Activated CD4-positive, alpha-beta T cell treated with anti-CD3 and anti-CD28 coated beads, Interleukin-2, amount 50 U/mL, for 48 hours (primary cell): Measurements from ENCODE around the gene CLEC1B.
"Not testable (repeated sequence)": the region's sequence is repeated elsewhere in the genome, so short reads cannot be mapped to it uniquely, and the experiment has no call there.

ENCODE experiments used
- DNase-seq, 2 experiments: peaks; one replicate each; pipeline ENCODE4 v3.0.0-alpha.2; 2020

Gene CLEC1B

GRCh38 chr12:9973949-9974348 is 25.0 kb downstream of the CLEC1B start:
- DNase-seq: no peak

- DNase-seq: no peak
Observed at GRCh38 chr12:9971181-9971580, 27.7 kb downstream of the CLEC1B start, which contains the start of gene CLEC12A. CLEC12A (plus strand) TSS chr12:9971409; CDS start chr12:9971597, 188 bp downstream.

GRCh38 chr12:9969673-9970072 is 29.2 kb downstream of the CLEC1B start:
- DNase-seq: no peak

GRCh38 chr12:9961901-9962300 is 37.0 kb downstream of the CLEC1B start:
- no peak for DNase-seq

GRCh38 chr12:9961106-9961505 is 37.8 kb downstream of the CLEC1B start:
- DNase-seq: no peak

GRCh38 chr12:9960590-9960989 is 38.3 kb downstream of the CLEC1B start:
- no peak for DNase-seq

GRCh38 chr12:9957834-9958233 is 41.1 kb downstream of the CLEC1B start:
- no peak for DNase-seq

- DNase-seq: not testable (repeated sequence)
Observed at GRCh38 chr12:9952954-9953729, 45.8 kb downstream of the CLEC1B start.

GRCh38 chr12:9951026-9951675 is 47.8 kb downstream of the CLEC1B start:
- peak; percentile 20 to 33 for DNase-seq

- DNase-seq: no peak
Observed at GRCh38 chr12:9948606-9949296, 50.2 kb downstream of the CLEC1B start.

- no peak for DNase-seq
Observed at GRCh38 chr12:9947674-9948073, 51.2 kb downstream of the CLEC1B start.

- DNase-seq: no peak
Observed at GRCh38 chr12:9944391-9944790, 54.5 kb downstream of the CLEC1B start.

GRCh38 chr12:9943240-9943639 is 55.7 kb downstream of the CLEC1B start:
- peak in 1 of 2 experiments; percentile 9 for DNase-seq
